ENCODE results near the gene STXBP6.

The STXBP6 gene

GRCh38 chr14:25019892-25020291 is 30.1 kb downstream of the STXBP6 start:
- Histone ChIP-seq H3K36me3 (ENCODE audit: control insufficient read depth in 2 of 2, insufficient read depth in 2 of 2, low read length in 2 of 2) (no peaks in the 10 kb centered on the region), H3K4me1 (ENCODE audit: control insufficient read depth in 2 of 2, insufficient read depth in 2 of 2, low read length in 2 of 2) (no peaks in the 10 kb centered on the region), H3K27me3 (ENCODE audit: control insufficient read depth in 2 of 2, insufficient read depth in 2 of 2, low read length in 2 of 2) (no peaks in the 10 kb centered on the region), H3K9me3 (ENCODE audit: control insufficient read depth in 2 of 2, low read length in 2 of 2) (no peaks in the 10 kb centered on the region), H3K27ac (ENCODE audit: low read depth in 2 of 2, low read length in 2 of 2) (no peak overlapping the region), H3K9ac (ENCODE audit: low read depth in 1 of 2, low read length in 2 of 2) (no peak overlapping the region), H3K4me3 (ENCODE audit: low read length in 2 of 2) (no peak overlapping the region)

- Histone ChIP-seq H3K9ac (ENCODE audit: low read depth in 1 of 2, low read length in 2 of 2) (no peak overlapping the region), H3K4me1 (ENCODE audit: control insufficient read depth in 2 of 2, insufficient read depth in 2 of 2, low read length in 2 of 2) (no peaks in the 10 kb centered on the region), H3K4me3 (ENCODE audit: low read length in 2 of 2) (no peak overlapping the region), H3K9me3 (ENCODE audit: control insufficient read depth in 2 of 2, low read length in 2 of 2) (no peaks in the 10 kb centered on the region), H3K27ac (ENCODE audit: low read depth in 2 of 2, low read length in 2 of 2) (no peak overlapping the region), H3K27me3 (ENCODE audit: control insufficient read depth in 2 of 2, insufficient read depth in 2 of 2, low read length in 2 of 2) (no peaks in the 10 kb centered on the region), H3K36me3 (ENCODE audit: control insufficient read depth in 2 of 2, insufficient read depth in 2 of 2, low read length in 2 of 2) (no peaks in the 10 kb centered on the region)
These were observed 32.4 kb downstream of the STXBP6 start for GRCh38 chr14:25017562-25017961.

- no peak overlapping the region for H3K9ac ChIP-seq (ENCODE audit: low read depth in 1 of 2, low read length in 2 of 2)
- H3K4me1 ChIP-seq (ENCODE audit: control insufficient read depth in 2 of 2, insufficient read depth in 2 of 2, low read length in 2 of 2): peaks cover 0 to 4% of the 10 kb centered on the region in 2 donors
- H3K4me3 ChIP-seq (ENCODE audit: low read length in 2 of 2): no peak overlapping the region
- no peak overlapping the region for H3K27ac ChIP-seq (ENCODE audit: low read depth in 2 of 2, low read length in 2 of 2)
- H3K27me3 ChIP-seq (ENCODE audit: control insufficient read depth in 2 of 2, insufficient read depth in 2 of 2, low read length in 2 of 2): no peaks in the 10 kb centered on the region
- no peaks in the 10 kb centered on the region for H3K36me3 ChIP-seq (ENCODE audit: control insufficient read depth in 2 of 2, insufficient read depth in 2 of 2, low read length in 2 of 2)
- no peaks in the 10 kb centered on the region for H3K9me3 ChIP-seq (ENCODE audit: control insufficient read depth in 2 of 2, low read length in 2 of 2)
These were observed 34.2 kb downstream of the STXBP6 start for GRCh38 chr14:25015761-25016160.

- Histone ChIP-seq H3K9ac (ENCODE audit: low read depth in 1 of 2, low read length in 2 of 2) (no peak overlapping the region), H3K27ac (ENCODE audit: low read depth in 2 of 2, low read length in 2 of 2) (no peak overlapping the region), H3K4me1 (ENCODE audit: control insufficient read depth in 2 of 2, insufficient read depth in 2 of 2, low read length in 2 of 2) (peaks cover 0 to 10% of the 10 kb centered on the region in 2 donors), H3K36me3 (ENCODE audit: control insufficient read depth in 2 of 2, insufficient read depth in 2 of 2, low read length in 2 of 2) (no peaks in the 10 kb centered on the region), H3K27me3 (ENCODE audit: control insufficient read depth in 2 of 2, insufficient read depth in 2 of 2, low read length in 2 of 2) (no peaks in the 10 kb centered on the region), H3K9me3 (ENCODE audit: control insufficient read depth in 2 of 2, low read length in 2 of 2) (no peaks in the 10 kb centered on the region), H3K4me3 (ENCODE audit: low read length in 2 of 2) (no peak overlapping the region)
These were observed 35.5 kb downstream of the STXBP6 start for GRCh38 chr14:25014440-25014839.

GRCh38 chr14:25011095-25011494 is 38.9 kb downstream of the STXBP6 start:
- no peaks in the 10 kb centered on the region for H3K9me3 ChIP-seq (ENCODE audit: control insufficient read depth in 2 of 2, low read length in 2 of 2)
- H3K36me3 ChIP-seq (ENCODE audit: control insufficient read depth in 2 of 2, insufficient read depth in 2 of 2, low read length in 2 of 2): no peaks in the 10 kb centered on the region
- peaks cover 4 to 10% of the 10 kb centered on the region in 2 donors for H3K4me1 ChIP-seq (ENCODE audit: control insufficient read depth in 2 of 2, insufficient read depth in 2 of 2, low read length in 2 of 2)
- H3K27ac ChIP-seq (ENCODE audit: low read depth in 2 of 2, low read length in 2 of 2): no peak overlapping the region
- H3K27me3 ChIP-seq (ENCODE audit: control insufficient read depth in 2 of 2, insufficient read depth in 2 of 2, low read length in 2 of 2): no peaks in the 10 kb centered on the region
- H3K4me3 ChIP-seq (ENCODE audit: low read length in 2 of 2): no peak overlapping the region
- H3K9ac ChIP-seq (ENCODE audit: low read depth in 1 of 2, low read length in 2 of 2): no peak overlapping the region

GRCh38 chr14:25010471-25010870 is 39.5 kb downstream of the STXBP6 start:
- no peaks in the 10 kb centered on the region for H3K27me3 ChIP-seq (ENCODE audit: control insufficient read depth in 2 of 2, insufficient read depth in 2 of 2, low read length in 2 of 2)
- H3K27ac ChIP-seq (ENCODE audit: low read depth in 2 of 2, low read length in 2 of 2): no peak overlapping the region
- H3K4me1 ChIP-seq (ENCODE audit: control insufficient read depth in 2 of 2, insufficient read depth in 2 of 2, low read length in 2 of 2): peaks cover 4 to 10% of the 10 kb centered on the region in 2 donors
- H3K4me3 ChIP-seq (ENCODE audit: low read length in 2 of 2): no peak overlapping the region
- H3K9ac ChIP-seq (ENCODE audit: low read depth in 1 of 2, low read length in 2 of 2): no peak overlapping the region
- H3K9me3 ChIP-seq (ENCODE audit: control insufficient read depth in 2 of 2, low read length in 2 of 2): no peaks in the 10 kb centered on the region
- H3K36me3 ChIP-seq (ENCODE audit: control insufficient read depth in 2 of 2, insufficient read depth in 2 of 2, low read length in 2 of 2): no peaks in the 10 kb centered on the region

- Histone ChIP-seq H3K27me3 (ENCODE audit: control insufficient read depth in 2 of 2, insufficient read depth in 2 of 2, low read length in 2 of 2) (no peaks in the 10 kb centered on the region), H3K4me1 (ENCODE audit: control insufficient read depth in 2 of 2, insufficient read depth in 2 of 2, low read length in 2 of 2) (peaks cover 4 to 10% of the 10 kb centered on the region in 2 donors), H3K4me3 (ENCODE audit: low read length in 2 of 2) (no peak overlapping the region), H3K36me3 (ENCODE audit: control insufficient read depth in 2 of 2, insufficient read depth in 2 of 2, low read length in 2 of 2) (no peaks in the 10 kb centered on the region), H3K9ac (ENCODE audit: low read depth in 1 of 2, low read length in 2 of 2) (no peak overlapping the region), H3K9me3 (ENCODE audit: control insufficient read depth in 2 of 2, low read length in 2 of 2) (no peaks in the 10 kb centered on the region), H3K27ac (ENCODE audit: low read depth in 2 of 2, low read length in 2 of 2) (no peak overlapping the region)
These were observed 40.1 kb downstream of the STXBP6 start for GRCh38 chr14:25009891-25010290.

- no peak overlapping the region for H3K27ac ChIP-seq (ENCODE audit: low read depth in 2 of 2, low read length in 2 of 2)
- no peak overlapping the region for H3K9ac ChIP-seq (ENCODE audit: low read depth in 1 of 2, low read length in 2 of 2)
- H3K27me3 ChIP-seq (ENCODE audit: control insufficient read depth in 2 of 2, insufficient read depth in 2 of 2, low read length in 2 of 2): no peaks in the 10 kb centered on the region
- H3K4me3 ChIP-seq (ENCODE audit: low read length in 2 of 2): no peak overlapping the region
- no peaks in the 10 kb centered on the region for H3K36me3 ChIP-seq (ENCODE audit: control insufficient read depth in 2 of 2, insufficient read depth in 2 of 2, low read length in 2 of 2)
- no peaks in the 10 kb centered on the region for H3K9me3 ChIP-seq (ENCODE audit: control insufficient read depth in 2 of 2, low read length in 2 of 2)
- peaks cover 4 to 10% of the 10 kb centered on the region in 2 donors for H3K4me1 ChIP-seq (ENCODE audit: control insufficient read depth in 2 of 2, insufficient read depth in 2 of 2, low read length in 2 of 2)
These were observed 42.1 kb downstream of the STXBP6 start for GRCh38 chr14:25007832-25008231.

- no peaks in the 10 kb centered on the region for H3K27me3 ChIP-seq (ENCODE audit: control insufficient read depth in 2 of 2, insufficient read depth in 2 of 2, low read length in 2 of 2)
- peaks cover 4 to 10% of the 10 kb centered on the region in 2 donors for H3K4me1 ChIP-seq (ENCODE audit: control insufficient read depth in 2 of 2, insufficient read depth in 2 of 2, low read length in 2 of 2)
- H3K27ac ChIP-seq (ENCODE audit: low read depth in 2 of 2, low read length in 2 of 2): no peak overlapping the region
- H3K36me3 ChIP-seq (ENCODE audit: control insufficient read depth in 2 of 2, insufficient read depth in 2 of 2, low read length in 2 of 2): no peaks in the 10 kb centered on the region
- no peaks in the 10 kb centered on the region for H3K9me3 ChIP-seq (ENCODE audit: control insufficient read depth in 2 of 2, low read length in 2 of 2)
- H3K4me3 ChIP-seq (ENCODE audit: low read length in 2 of 2): no peak overlapping the region
- H3K9ac ChIP-seq (ENCODE audit: low read depth in 1 of 2, low read length in 2 of 2): no peak overlapping the region
These were observed 42.8 kb downstream of the STXBP6 start for GRCh38 chr14:25006961-25007795.

- H3K4me1 ChIP-seq (ENCODE audit: control insufficient read depth in 2 of 2, insufficient read depth in 2 of 2, low read length in 2 of 2): peaks cover 4 to 6% of the 10 kb centered on the region in 2 donors
- no peak overlapping the region for H3K27ac ChIP-seq (ENCODE audit: low read depth in 2 of 2, low read length in 2 of 2)
These were observed 43.9 kb downstream of the STXBP6 start for GRCh38 chr14:25006031-25006430.

More at GRCh38 chr14:25006031-25006430, 43.9 kb downstream of the STXBP6 start:
- Histone ChIP-seq H3K36me3 (ENCODE audit: control insufficient read depth in 2 of 2, insufficient read depth in 2 of 2, low read length in 2 of 2) (no peaks in the 10 kb centered on the region), H3K4me3 (ENCODE audit: low read length in 2 of 2) (no peak overlapping the region), H3K9me3 (ENCODE audit: control insufficient read depth in 2 of 2, low read length in 2 of 2) (no peaks in the 10 kb centered on the region), H3K27me3 (ENCODE audit: control insufficient read depth in 2 of 2, insufficient read depth in 2 of 2, low read length in 2 of 2) (no peaks in the 10 kb centered on the region), H3K9ac (ENCODE audit: low read depth in 1 of 2, low read length in 2 of 2) (no peak overlapping the region)

Data from mucosa of rectum (tissue), 2 donors.